ENCODE measurements around the gene MB21D2.

DNA sequence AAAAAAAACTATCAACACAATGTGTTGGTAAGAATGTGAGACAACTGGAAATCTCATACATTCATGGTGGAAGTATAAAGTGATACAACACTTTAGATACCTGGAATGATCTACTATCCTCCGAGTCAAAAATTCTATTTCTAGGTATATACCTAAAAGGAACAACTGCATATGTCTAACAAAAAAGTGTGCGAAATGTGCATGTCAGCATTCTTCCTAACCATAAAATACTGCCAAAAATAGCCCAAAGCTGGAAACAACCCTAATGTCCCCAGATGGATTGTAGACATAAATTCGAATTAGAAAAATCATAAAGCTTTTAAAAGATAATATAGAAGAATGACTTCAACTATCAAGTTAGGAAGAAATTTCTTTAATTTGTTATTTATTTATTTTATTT, 139.1 kb downstream of the MB21D2 start:
- TF ChIP-seq POLR2A (IDR thresholded peaks at IDR 0.05): no peak
- TF ChIP-seq, protein P1, sequence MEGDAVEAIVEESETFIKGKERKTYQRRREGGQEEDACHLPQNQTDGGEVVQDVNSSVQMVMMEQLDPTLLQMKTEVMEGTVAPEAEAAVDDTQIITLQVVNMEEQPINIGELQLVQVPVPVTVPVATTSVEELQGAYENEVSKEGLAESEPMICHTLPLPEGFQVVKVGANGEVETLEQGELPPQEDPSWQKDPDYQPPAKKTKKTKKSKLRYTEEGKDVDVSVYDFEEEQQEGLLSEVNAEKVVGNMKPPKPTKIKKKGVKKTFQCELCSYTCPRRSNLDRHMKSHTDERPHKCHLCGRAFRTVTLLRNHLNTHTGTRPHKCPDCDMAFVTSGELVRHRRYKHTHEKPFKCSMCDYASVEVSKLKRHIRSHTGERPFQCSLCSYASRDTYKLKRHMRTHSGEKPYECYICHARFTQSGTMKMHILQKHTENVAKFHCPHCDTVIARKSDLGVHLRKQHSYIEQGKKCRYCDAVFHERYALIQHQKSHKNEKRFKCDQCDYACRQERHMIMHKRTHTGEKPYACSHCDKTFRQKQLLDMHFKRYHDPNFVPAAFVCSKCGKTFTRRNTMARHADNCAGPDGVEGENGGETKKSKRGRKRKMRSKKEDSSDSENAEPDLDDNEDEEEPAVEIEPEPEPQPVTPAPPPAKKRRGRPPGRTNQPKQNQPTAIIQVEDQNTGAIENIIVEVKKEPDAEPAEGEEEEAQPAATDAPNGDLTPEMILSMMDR (IDR thresholded peaks at IDR 0.05): no peak
- no peak for TF ChIP-seq EP300 (IDR thresholded peaks at IDR 0.05)

Data from upper lobe of left lung (tissue), 4 donors.